ENCODE measurements around the gene POLR1H.

The POLR1H gene, protein sequence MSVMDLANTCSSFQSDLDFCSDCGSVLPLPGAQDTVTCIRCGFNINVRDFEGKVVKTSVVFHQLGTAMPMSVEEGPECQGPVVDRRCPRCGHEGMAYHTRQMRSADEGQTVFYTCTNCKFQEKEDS

DNA sequence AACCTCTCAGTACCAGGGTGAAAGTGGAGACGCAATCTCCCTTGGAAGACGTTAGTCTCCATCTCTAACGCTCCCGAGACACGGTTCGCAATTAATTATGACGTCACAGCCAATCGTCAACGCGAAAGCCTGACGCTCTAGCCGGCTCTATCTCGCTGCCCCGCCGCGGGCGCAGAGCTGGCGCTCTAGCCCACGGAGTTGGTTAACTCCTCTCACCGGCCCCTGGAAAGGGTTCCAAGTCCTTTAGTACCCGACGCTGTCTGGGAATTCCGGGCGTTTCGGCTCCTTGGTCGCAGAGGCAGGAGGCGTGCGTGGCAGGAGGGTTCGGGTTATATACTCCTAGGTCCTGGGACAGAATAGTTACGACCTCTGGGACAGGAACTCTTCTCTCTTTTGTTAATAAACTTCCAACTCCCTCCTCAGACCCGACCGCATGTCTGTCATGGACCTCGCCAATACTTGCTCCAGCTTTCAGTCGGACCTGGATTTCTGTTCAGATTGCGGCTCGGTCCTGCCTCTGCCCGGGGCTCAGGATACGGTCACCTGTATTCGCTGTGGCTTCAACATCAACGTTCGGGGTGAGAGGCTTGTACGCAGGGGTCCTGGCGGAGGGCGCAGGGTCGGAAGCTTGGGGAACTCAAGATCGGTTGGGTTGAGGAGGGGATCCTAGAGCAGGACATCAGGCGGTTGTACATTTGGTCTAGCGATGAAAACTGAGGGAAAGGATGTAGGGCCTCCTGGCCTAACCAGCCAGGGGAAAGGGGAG lies at the start of gene POLR1H:
TSS of gene POLR1H (plus strand) at position 174 of the 766 bp plus-strand sequence. CDS start at position 434, 260 bp downstream.
- TF ChIP-seq CSDC2 (CRISPR knock-in tag; IDR thresholded peaks at IDR 0.05) (peak; percentile 57; the same call in 1 of the 2 replicates), TCF4 (CRISPR knock-in tag; IDR thresholded peaks at IDR 0.05; ENCODE audit: borderline replicate concordance) (no peak), ZFP3 (CRISPR knock-in tag; IDR thresholded peaks at IDR 0.05) (peak; percentile 72; the same call in 1 of the 2 replicates), ZNF8 (CRISPR knock-in tag; IDR thresholded peaks at IDR 0.05) (no peak), ZNF565 (CRISPR knock-in tag; conservative IDR thresholded peaks at IDR 0.05; ENCODE audit: low read depth) (0 out of 2 replicates have a peak, but pooled peaks have one; percentile 44), TOX (CRISPR knock-in tag; IDR thresholded peaks at IDR 0.05; ENCODE audit: borderline replicate concordance) (no peak), PATZ1 (CRISPR knock-in tag; IDR thresholded peaks at IDR 0.05; ENCODE audit: borderline replicate concordance) (no peak)
- TF ChIP-seq, protein P1, sequence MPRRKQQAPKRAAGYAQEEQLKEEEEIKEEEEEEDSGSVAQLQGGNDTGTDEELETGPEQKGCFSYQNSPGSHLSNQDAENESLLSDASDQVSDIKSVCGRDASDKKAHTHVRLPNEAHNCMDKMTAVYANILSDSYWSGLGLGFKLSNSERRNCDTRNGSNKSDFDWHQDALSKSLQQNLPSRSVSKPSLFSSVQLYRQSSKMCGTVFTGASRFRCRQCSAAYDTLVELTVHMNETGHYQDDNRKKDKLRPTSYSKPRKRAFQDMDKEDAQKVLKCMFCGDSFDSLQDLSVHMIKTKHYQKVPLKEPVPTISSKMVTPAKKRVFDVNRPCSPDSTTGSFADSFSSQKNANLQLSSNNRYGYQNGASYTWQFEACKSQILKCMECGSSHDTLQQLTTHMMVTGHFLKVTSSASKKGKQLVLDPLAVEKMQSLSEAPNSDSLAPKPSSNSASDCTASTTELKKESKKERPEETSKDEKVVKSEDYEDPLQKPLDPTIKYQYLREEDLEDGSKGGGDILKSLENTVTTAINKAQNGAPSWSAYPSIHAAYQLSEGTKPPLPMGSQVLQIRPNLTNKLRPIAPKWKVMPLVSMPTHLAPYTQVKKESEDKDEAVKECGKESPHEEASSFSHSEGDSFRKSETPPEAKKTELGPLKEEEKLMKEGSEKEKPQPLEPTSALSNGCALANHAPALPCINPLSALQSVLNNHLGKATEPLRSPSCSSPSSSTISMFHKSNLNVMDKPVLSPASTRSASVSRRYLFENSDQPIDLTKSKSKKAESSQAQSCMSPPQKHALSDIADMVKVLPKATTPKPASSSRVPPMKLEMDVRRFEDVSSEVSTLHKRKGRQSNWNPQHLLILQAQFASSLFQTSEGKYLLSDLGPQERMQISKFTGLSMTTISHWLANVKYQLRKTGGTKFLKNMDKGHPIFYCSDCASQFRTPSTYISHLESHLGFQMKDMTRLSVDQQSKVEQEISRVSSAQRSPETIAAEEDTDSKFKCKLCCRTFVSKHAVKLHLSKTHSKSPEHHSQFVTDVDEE (CRISPR knock-in tag; IDR thresholded peaks at IDR 0.05) = peak; percentile 41; the same call in 1 of the 2 replicates
- peak; percentile 98 for ATAC-seq

- TF ChIP-seq, protein P2, sequence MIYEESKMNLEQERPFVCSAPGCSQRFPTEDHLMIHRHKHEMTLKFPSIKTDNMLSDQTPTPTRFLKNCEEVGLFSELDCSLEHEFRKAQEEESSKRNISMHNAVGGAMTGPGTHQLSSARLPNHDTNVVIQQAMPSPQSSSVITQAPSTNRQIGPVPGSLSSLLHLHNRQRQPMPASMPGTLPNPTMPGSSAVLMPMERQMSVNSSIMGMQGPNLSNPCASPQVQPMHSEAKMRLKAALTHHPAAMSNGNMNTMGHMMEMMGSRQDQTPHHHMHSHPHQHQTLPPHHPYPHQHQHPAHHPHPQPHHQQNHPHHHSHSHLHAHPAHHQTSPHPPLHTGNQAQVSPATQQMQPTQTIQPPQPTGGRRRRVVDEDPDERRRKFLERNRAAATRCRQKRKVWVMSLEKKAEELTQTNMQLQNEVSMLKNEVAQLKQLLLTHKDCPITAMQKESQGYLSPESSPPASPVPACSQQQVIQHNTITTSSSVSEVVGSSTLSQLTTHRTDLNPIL (CRISPR knock-in tag; IDR thresholded peaks at IDR 0.05; ENCODE audit: low read depth) = no peak
- TF ChIP-seq BACH2 (CRISPR knock-in tag; IDR thresholded peaks at IDR 0.05; ENCODE audit: borderline replicate concordance) (no peak), ZFP30 (CRISPR knock-in tag; IDR thresholded peaks at IDR 0.05) (no peak), SNAI2 (CRISPR knock-in tag; IDR thresholded peaks at IDR 0.05) (no peak), ZC3H10 (CRISPR knock-in tag; IDR thresholded peaks at IDR 0.05) (no peak), PATZ1 (CRISPR knock-in tag; IDR thresholded peaks at IDR 0.05; ENCODE audit: borderline replicate concordance) (no peak), ARNTL (CRISPR knock-in tag; IDR thresholded peaks at IDR 0.05; ENCODE audit: borderline replicate concordance, low read depth) (no peak), TCF4 (CRISPR knock-in tag; IDR thresholded peaks at IDR 0.05; ENCODE audit: borderline replicate concordance) (no peak), ESRRG (CRISPR knock-in tag; IDR thresholded peaks at IDR 0.05) (no peak), ISL1 (CRISPR knock-in tag; IDR thresholded peaks at IDR 0.05) (no peak), ZNF8 (CRISPR knock-in tag; IDR thresholded peaks at IDR 0.05) (no peak), ZFP3 (CRISPR knock-in tag; IDR thresholded peaks at IDR 0.05) (no peak), ZNF70 (CRISPR knock-in tag; IDR thresholded peaks at IDR 0.05) (no peak), ZNF565 (CRISPR knock-in tag; conservative IDR thresholded peaks at IDR 0.05; ENCODE audit: low read depth) (no peak), RARB (CRISPR knock-in tag; IDR thresholded peaks at IDR 0.05) (no peak), PPARA (CRISPR knock-in tag; IDR thresholded peaks at IDR 0.05; ENCODE audit: borderline replicate concordance) (no peak), TOX (CRISPR knock-in tag; IDR thresholded peaks at IDR 0.05; ENCODE audit: borderline replicate concordance) (no peak)
- TF ChIP-seq, protein P1 (CRISPR knock-in tag; IDR thresholded peaks at IDR 0.05) = no peak
- peak; percentile 78 for ATAC-seq
Measured at GRCh38 chr6:30013291-30013922, 47.7 kb upstream of the POLR1H start.

Measured in SK-N-SH treated with all-trans-retinoic acid at 6 μM for 48 hours (cell line).